HG03558 (cell line): ENCODE results near the gene MSLN.
"Not testable (repeated sequence)": the region's sequence is repeated elsewhere in the genome, so short reads cannot be mapped to it uniquely, and the experiment has no call there.

Source experiments
- ATAC-seq: cut with Tn5 transposase; IDR thresholded peaks from one replicate; pipeline ENCODE4 v1.9.1; 2021; ENCODE audit warnings: moderate number of reproducible peaks; ENCODE audit not compliant: unreplicated experiment; ENCODE audit errors: extremely low read depth

The MSLN gene

GRCh38 chr16:734208-734980 lies 26.1 kb upstream of the MSLN start:
- ATAC-seq: no peak

- no peak for ATAC-seq
These were observed 25.3 kb upstream of the MSLN start for GRCh38 chr16:734981-735881.

GRCh38 chr16:735982-736453 lies 24.5 kb upstream of the MSLN start:
- ATAC-seq: no peak

GRCh38 chr16:736936-737481 lies 23.5 kb upstream of the MSLN start:
- no peak for ATAC-seq

DNA sequence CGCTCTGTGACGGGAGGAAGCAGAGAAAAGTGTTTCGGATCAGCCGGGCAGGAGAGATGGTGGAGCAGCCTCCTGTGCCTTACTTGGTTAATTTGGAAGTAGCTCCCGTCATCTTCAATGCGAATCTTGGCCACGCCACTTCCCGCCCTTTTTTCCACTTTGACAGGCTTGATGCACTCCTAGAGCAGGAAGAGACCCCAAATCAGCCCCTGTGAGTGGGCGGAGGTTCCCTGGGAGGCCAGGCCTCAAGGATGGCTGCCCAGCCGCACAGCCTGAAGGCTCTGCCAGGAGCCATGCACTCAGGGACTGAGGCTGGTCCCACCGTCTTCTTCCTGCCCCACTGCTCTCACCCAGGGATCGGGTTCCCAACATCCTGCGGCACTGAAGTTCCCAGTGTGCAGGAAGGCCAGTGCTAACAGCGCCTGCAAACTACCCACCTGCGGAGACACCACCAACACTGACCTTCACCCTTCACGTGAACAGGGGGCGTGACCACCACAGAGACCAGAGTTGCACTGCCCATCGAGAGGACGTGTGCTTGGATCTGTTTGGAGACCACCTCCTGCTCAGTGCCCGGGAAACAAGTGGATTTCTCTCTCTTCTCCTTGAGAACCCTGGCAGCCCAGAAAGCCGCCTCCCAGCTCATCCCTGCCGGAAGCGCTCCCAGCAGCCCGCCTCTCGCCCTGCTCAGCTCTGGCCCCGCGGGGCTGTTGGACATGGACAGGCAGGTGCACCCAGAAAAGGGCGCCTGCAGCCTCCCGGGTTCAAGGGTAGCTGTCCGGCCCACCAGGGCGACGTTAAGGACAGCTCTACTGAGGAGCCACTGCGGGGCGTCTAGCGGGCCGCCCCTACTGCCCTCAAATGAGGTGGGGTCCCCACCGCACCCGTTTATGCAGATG lies 20.7 kb upstream of the MSLN start:
- ATAC-seq: no peak

DNA sequence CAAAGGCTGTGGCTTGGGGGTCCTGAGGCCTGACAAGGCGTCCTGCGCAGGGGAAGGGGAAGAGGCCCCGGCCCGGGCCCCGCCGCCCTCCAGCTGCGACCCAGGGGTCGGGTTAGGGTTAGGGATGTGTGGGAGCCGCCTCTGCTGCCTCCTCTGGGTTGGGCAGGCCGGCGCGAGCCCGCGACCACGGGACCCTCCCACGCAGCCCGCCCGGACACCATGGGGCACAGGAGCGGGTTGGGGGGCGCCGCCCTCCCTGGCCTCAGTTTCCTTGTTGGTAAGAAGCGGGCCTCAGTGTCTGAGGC lies 20.1 kb upstream of the MSLN start:
- no peak for ATAC-seq

DNA sequence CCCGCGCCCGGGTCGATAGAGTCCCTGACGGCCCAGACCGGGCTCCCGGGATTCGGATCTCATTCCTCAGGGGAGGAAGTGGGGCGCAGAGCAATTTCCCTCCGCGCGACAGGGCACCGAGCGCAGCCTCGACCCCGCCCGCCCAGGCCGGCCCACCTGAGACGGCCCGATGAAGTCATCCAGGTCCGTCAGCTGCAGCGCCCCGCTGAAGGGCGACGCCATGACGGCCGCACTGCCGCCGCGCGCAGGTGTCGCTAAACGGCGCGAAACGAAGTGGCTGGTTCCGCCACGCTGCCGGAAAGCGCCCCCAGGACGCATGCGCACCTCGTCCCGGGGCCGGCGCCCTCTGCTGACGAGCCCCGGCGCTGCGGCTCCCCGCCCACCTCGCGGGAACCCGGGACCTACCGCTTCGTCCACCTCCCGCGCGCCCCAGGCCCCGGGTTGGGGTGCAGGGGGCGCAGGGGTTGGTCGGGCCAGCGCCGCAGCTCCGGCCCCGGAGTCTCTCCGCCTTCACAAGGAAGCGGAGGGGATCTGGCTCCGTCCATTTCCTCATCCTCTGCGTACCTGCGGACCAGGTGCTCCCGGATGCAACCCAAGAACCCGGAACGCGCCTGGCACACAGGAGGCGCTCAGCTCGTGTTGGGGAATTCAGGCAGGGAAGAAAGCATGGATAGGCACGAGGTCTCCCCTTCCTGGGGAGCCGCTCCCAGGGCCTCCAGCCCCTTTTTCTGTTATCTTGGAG lies 19.6 kb upstream of the MSLN start, which contains the start of gene CIAO3:
CIAO3 (minus strand) TSS at position 234 of the 742 bp plus-strand sequence; CDS start at position 222, 12 bp downstream.
- no peak for ATAC-seq

- no peak for ATAC-seq
These were observed 18.4 kb upstream of the MSLN start for GRCh38 chr16:741986-742629.

GRCh38 chr16:742894-743293 lies 17.6 kb upstream of the MSLN start:
- ATAC-seq: not testable (repeated sequence)

DNA sequence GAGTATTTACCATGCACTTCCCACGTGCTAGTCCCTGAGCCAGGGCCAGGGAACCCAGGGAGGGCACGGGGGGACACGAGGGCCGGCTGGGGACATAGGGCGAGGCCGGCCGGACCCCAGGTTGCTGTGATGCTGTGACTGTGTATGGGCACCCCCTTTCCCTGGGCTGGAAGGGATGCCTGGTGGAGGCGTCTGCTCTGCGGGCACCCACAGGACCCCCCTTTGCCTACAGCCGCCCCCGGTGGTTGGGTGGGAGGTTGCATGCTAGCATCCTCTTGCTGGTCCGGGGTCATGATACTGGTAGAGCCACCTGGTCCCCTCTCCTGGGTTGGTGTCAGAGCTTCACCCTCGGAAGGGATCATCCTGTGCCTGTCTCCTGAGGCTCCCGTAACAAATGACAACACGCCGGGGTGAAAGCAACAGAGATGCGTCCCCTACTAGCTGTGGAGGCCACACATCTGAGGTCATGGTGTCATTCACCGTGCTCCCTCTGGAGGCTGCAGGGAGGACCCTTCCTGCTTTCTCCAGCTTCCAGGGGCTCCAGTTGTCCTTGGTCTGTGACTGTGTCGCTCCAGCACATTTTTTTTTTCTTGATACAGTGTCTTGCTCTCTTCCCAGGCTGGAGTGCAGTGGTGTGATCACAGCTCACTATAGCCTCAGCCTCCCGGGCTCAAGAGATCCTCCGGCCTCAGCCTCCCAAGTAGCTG lies 16.6 kb upstream of the MSLN start:
- no peak for ATAC-seq

GRCh38 chr16:745739-746138 lies 14.8 kb upstream of the MSLN start:
- no peak for ATAC-seq

DNA sequence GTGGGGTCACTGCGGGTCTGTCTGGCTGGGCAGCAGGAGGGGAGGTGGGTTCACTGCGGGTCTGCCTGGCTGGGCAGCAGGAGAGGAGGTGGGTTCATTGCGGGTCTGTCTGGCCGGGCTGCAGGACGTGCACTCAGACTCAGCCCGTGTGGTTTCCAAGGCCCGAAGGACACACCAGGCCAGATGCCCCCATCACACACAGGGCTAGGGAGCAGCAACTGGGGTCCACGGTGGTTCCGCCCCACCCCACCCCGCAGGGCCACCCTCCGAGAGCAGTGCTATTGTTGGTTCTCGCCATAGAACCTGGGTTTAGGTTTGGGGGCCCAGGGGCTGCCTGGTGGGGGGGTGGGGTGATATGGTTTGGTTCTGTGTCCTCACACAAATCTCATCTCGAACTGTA lies 13.9 kb upstream of the MSLN start:
- no peak for ATAC-seq

DNA sequence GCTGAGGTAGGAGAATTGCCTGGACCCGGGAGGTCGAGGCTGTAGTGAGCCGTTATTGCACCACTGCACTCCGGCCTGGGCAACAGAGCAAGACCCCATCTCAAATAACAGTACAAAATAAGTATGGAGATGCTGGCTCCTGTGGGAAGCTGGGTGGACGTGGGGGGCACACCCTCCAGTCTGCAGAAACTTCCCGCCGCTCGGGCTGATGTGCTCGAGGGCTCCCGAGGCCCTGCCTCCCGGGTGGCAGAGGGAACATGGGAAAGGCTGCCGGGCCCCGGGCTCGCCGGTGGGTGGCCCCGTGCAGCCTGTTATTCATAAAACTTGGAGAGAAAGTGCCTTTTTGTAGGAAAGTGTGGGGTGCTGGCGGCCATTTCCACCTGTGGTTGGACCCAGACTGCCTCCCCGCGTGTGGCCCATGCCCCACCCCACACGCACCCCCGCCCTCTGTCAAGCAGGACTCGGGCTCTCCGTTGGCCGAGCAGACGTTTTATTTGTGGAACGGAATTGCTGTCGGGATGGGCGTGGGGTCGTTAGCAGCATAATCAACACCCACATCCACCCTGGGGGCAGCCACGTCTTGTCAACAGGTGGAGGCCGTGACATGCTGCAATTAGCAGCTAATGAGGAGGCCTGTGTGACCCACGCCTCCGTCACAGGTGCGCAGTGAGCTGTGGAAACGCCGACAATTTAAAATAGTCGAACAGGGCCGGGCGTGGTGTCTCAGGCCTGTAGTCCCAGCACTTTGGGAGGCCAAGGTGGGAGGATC lies 12.4 kb upstream of the MSLN start:
- ATAC-seq: no peak

GRCh38 chr16:749010-749409 lies 11.5 kb upstream of the MSLN start:
- ATAC-seq: no peak

DNA sequence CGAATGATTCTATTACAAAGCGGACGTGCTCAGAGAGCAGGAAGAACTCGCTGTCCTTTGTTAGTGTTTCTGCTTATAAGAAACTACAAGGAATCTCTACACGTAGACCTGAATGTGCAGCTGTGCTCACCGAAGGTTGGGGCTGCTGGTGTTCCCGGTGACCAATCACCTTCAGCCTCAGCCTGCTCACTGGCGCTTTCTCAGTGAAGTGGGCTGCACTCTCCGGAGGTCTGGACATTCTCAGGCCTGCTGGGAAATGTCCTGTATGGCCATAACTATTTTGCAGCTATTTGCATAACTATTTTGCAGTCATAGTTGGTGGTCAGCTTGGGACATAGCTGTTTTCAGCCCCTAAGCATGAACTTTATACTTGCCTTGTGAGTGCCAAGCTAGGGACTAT lies 10.0 kb upstream of the MSLN start:
- ATAC-seq: no peak

GRCh38 chr16:751152-752006 lies 9.2 kb upstream of the MSLN start:
- ATAC-seq: no peak

DNA sequence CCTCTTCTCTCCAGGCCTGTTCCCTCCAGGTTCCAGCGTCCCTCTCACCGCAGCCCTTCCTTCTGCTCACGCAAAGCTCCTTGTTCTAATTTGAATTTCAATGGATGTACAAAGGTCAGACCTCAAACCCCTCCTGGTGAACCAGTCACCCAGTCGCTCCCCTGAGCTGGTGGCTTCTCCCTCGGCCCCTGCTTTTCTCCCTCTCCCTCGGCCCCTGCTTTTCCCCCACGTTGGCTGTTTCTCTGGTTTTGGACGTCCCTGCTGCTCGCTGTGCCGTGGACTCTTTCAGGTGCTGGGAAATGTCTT lies 8.6 kb upstream of the MSLN start:
- no peak for ATAC-seq
